Ovary (tissue), 9 donors: ENCODE results near the gene CDK4. TPM values are rescaled to one million over a fixed set of nuclear protein-coding genes. Genes with fewer than 3 reads are reported as not detected.

Experiments
- DNase-seq, 5 donors: peaks; one replicate each; pipeline ENCODE4 v3.0.0-alpha.2; 2019 to 2020
- H3K27ac ChIP-seq, 2 donors: fragments of 200-600 bp; one replicate each; pipeline versions ENCODE4 v1.5.1 to v1.8.0; 2019 to 2022
- H3K27me3 ChIP-seq: fragments of 200-600 bp; one replicate; pipeline ENCODE4 v1.8.0; 2022
- H3K36me3 ChIP-seq: fragments of 200-600 bp; sonication (generic); one replicate; pipeline ENCODE4 v1.5.1; 2019
- H3K4me1 ChIP-seq: one replicate; pipeline ENCODE4 v1.8.1; 2013; ENCODE audit warnings: mild to moderate bottlenecking, moderate library complexity; ENCODE audit not compliant: insufficient read depth
- H3K4me3 ChIP-seq: fragments of 200-600 bp; sonication (generic); one replicate; pipeline ENCODE4 v1.5.1; 2017
- H3K9me3 ChIP-seq, 2 donors: fragments of 200-600 bp in 1 of 2; sonication (generic) in 1 of 2; one replicate each; pipeline versions ENCODE4 v1.5.1 to v1.8.1; 2013 to 2019; ENCODE audit warnings: mild to moderate bottlenecking in 1 of 2, moderate library complexity in 1 of 2
- EP300 ChIP-seq: sonication (generic); formaldehyde crosslinking; IDR thresholded peaks from one replicate; pipeline ENCODE4 v1.6.1; 2017; ENCODE audit warnings: antibody characterized with exemption
- POLR2A ChIP-seq: fragments of 450-650 bp; IDR thresholded peaks from one replicate; pipeline ENCODE4 v1.6.1; 2017; ENCODE audit warnings: antibody characterized with exemption, mild to moderate bottlenecking, moderate library complexity
- WGBS, 3 donors: extraction: QIAGEN DNeasy Blood & Tissue Kit in 1 of 3; methylation state at CpG; one replicate each; pipeline versions ENCODE4 v1.1.5 to v1.1.7; 2013 to 2017; 5-methylcytosine and 5-hydroxymethylcytosine counted together
- intact Hi-C, 4 donors: fragments of 100-400 bp; cut with DNase I; formaldehyde crosslinking; loops; one replicate each; pipeline versions ENCODE4 v1.11.0 to v1.15.1; 2022 to 2023
- polyA plus RNA-seq, 2 donors: library from polyadenylated mRNA; stranded (reverse); fragments of 200-250 nt in 1 of 2; fragments of 350-450 nt in 1 of 2; fragmentation: Illumina TruSeq in 1 of 2; extraction: RNeasy Lipid Tissue Mini Kit (QIAGEN cat#74804) in 1 of 2; gene quantifications; one replicate each; pipeline ENCODE4 v1.2.3, GENCODE V29; 2013 to 2014
- total RNA-seq, 7 donors: library from RNA; depleted of rRNA in 2 of 7; stranded (reverse); fragments of >200 nt in 2 of 7; fragmentation: NEBNext Ultra II Directional in 3 of 7; extraction: Animal tissue kit (Norgen Biotek cat#: 25700) in 3 of 7; gene quantifications; one replicate each; pipeline versions ENCODE4 v1.1.0 to v1.2.4, GENCODE V29; 2016 to 2023
- TF ChIP-seq, protein P1 (sequence below), 3 donors: fragments of 450-650 bp in 2 of 3; fragments of 200-600 bp in 1 of 3; IDR thresholded peaks; one replicate each; pipeline versions ENCODE4 v1.5.1 to v1.8.0; 2016 to 2022; ENCODE audit warnings: antibody characterized with exemption in 3 of 3, mild to moderate bottlenecking in 1 of 3
- donor health status: DM: no; HTN: no; CAD: no; lungs with moderate emphysema.
- donor health status: DM: no; HTN: no; CAD: no.
- donor health status: Bipolar disorder and iron deficiency.
- donor health status: DM: yes; HTN: yes; CAD: no.
- donor health status: DM: no; HTN: no; CAD: no.
- donor health status: DM: yes; HTN: yes; CAD: no.

The CDK4 gene
- total and polyA plus RNA-seq, 9 donors, result 82.7 to 175 (median 122) TPM

DNA sequence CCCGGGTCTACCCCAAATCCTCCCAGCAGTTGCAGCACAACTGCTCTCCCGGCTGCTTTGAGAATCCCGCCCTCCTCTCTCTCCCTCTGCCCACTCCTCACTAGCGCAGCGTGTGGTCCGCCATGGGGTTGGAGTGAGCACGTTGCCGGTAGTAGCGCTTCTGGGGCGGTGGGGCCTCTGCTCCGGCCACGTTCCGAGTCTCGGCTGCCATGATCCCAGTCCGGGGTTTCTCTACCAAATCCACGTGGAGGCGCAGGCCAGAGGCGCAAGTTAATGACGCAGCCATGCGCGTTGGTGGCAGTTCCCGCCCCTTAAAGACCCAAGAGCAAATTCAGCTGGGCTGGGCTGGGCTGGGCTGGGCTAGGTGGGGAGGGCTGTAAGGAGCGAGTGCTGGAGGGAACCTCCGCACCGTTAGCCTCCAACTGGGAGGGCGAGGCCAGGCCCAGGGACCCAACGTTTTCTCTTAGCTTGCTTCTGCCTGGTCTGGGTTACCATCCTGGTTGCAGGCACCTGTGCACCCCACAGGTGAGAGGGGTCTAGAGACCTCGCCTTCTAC lies 19.8 kb upstream of the CDK4 start, which contains the start of gene METTL1:
Gene METTL1, minus strand, starts transcription at position 233 of the 556 bp plus-strand sequence. Its CDS starts 22 bp downstream, at position 211.
- 0 to 1% (median 0%) methylated on average over 28 of the region's 28 CpGs for WGBS, 3 donors
- peaks cover 4% of the 10 kb centered on the region for H3K4me1 ChIP-seq
- no peaks in the 10 kb centered on the region for H3K27me3 ChIP-seq
- no peaks in the 10 kb centered on the region for H3K36me3 ChIP-seq
- no peak for TF ChIP-seq EP300
- TF ChIP-seq POLR2A, result peak; percentile 69
- H3K27ac ChIP-seq, result peak within 1 kb of the TSS; percentile 67 to 85
- H3K9me3 ChIP-seq, result no peaks in the 10 kb centered on the region
- H3K4me3 ChIP-seq, result peak within 1 kb of the TSS; percentile 86
- intact Hi-C loops, result no loop called here
- peak; percentile 94 to 96 (median 95) for DNase-seq

DNA sequence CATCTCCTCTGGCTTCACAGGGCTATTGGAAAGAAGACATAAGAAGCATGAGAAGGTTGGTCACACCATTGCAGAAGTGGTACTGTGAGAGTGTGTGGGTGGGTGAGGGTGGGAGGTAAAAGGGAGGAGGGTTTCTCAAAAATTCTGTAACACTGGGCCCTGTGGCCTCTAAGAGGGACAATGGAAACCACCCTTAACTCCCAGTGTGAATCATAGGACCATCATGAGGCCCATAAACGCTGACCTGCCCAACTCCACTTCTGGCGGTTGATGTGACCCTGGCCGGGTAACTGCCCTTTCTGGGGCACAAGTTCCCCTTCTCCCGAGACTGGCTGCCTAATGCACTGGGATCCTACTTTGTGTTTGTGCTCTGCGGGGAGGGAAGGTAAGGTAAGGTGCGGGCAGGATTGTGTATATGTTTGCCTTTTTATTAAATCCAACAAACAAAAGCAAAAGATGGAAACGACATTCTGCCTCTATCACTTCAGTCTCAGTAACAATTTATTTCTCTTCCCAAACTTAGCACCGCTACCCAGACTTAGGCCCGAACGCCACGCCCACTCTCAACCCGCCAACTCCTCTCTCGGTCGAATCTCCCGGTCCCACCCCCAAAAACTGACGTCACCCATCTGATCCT lies 19.2 kb upstream of the CDK4 start:
- peaks cover 8% of the 10 kb centered on the region for H3K4me1 ChIP-seq
- no peaks in the 10 kb centered on the region for H3K9me3 ChIP-seq
- peak; percentile 91 to 95 (median 93) for DNase-seq
- peak overlapping the region; percentile 86 for H3K4me3 ChIP-seq
- no peaks in the 10 kb centered on the region for H3K27me3 ChIP-seq
- intact Hi-C loops, result no loop called here
- H3K27ac ChIP-seq, result peak overlapping the region; percentile 67 to 85
- WGBS, 3 donors, result 2% methylated on average over 16 of the region's 16 CpGs
- TF ChIP-seq EP300 (no peak), POLR2A (no peak)
- TF ChIP-seq, protein P1, sequence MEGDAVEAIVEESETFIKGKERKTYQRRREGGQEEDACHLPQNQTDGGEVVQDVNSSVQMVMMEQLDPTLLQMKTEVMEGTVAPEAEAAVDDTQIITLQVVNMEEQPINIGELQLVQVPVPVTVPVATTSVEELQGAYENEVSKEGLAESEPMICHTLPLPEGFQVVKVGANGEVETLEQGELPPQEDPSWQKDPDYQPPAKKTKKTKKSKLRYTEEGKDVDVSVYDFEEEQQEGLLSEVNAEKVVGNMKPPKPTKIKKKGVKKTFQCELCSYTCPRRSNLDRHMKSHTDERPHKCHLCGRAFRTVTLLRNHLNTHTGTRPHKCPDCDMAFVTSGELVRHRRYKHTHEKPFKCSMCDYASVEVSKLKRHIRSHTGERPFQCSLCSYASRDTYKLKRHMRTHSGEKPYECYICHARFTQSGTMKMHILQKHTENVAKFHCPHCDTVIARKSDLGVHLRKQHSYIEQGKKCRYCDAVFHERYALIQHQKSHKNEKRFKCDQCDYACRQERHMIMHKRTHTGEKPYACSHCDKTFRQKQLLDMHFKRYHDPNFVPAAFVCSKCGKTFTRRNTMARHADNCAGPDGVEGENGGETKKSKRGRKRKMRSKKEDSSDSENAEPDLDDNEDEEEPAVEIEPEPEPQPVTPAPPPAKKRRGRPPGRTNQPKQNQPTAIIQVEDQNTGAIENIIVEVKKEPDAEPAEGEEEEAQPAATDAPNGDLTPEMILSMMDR (IDR thresholded peaks at IDR 0.05), result no peak
- H3K36me3 ChIP-seq, result no peaks in the 10 kb centered on the region

GRCh38 chr12:57770734-57771133 lies 18.6 kb upstream of the CDK4 start:
- Histone ChIP-seq H3K36me3 (no peaks in the 10 kb centered on the region), H3K4me3 (no peak overlapping the region), H3K4me1 (peaks cover 9% of the 10 kb centered on the region), H3K27ac (peak overlapping the region in 1 of 2 donors; percentile 85), H3K27me3 (no peaks in the 10 kb centered on the region), H3K9me3 (no peaks in the 10 kb centered on the region)
- no peak for DNase-seq
- intact Hi-C loops, result no loop called here
- TF ChIP-seq EP300 (no peak), POLR2A (no peak)
- TF ChIP-seq, protein P1 (IDR thresholded peaks at IDR 0.05), result no peak
- WGBS, 3 donors, result 80 to 89% (median 83%) methylated on average over 4 of the region's 4 CpGs

DNA sequence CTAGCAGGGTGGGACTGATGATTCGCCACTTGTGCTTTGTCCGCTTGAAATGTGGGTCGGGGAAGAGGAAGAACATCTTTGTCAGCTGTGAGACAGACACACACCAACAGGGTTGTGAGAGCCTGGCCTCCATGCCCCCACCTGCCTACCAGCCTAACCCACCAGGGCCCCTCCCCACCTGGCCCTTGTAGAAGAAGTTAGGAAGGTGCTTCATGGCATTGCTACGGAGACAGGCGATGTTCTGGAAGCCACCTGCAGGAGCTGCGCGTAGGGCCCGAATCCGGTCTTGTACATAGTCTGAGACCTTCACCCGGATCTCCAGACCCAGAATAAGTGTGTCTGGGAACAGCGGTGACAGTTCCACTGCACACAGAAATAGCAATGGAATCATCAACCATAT lies 17.5 kb upstream of the CDK4 start:
- Histone ChIP-seq H3K27ac (no peak overlapping the region), H3K9me3 (no peaks in the 10 kb centered on the region), H3K4me1 (peaks cover 14% of the 10 kb centered on the region), H3K27me3 (no peaks in the 10 kb centered on the region), H3K36me3 (no peaks in the 10 kb centered on the region), H3K4me3 (no peak overlapping the region)
- WGBS, 3 donors, result 94 to 96% (median 95%) methylated on average over 11 of the region's 11 CpGs
- DNase-seq, result no peak
- TF ChIP-seq, protein P1 (IDR thresholded peaks at IDR 0.05), result no peak
- TF ChIP-seq EP300 (no peak), POLR2A (no peak)
- intact Hi-C loops, result no loop called here

DNA sequence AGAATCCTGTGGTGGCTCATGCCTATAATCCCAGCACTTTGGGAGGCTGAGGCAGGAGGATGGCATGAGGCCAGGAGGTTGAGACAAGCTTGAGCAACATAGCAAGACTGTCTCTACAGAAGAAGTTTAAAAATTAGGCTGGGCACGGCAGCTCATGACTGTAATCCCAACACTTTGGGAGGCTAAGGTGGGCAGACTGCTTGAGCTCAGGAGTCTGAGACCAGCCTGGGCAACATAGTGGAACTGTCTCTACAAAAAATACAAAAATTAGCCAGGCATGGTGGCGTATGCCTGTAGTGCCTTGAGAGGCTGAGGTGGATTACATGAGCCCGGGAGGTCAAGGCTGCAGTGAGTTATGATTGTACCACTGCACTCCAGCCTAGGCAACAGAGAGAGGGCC lies 15.8 kb upstream of the CDK4 start:
- H3K36me3 ChIP-seq, result no peaks in the 10 kb centered on the region
- no peak overlapping the region for H3K27ac ChIP-seq
- H3K4me3 ChIP-seq, result no peak overlapping the region
- TF ChIP-seq POLR2A, result no peak
- TF ChIP-seq, protein P1 (IDR thresholded peaks at IDR 0.05), result no peak
- TF ChIP-seq EP300, result no peak
- no peaks in the 10 kb centered on the region for H3K9me3 ChIP-seq
- 83 to 88% (median 87%) methylated on average over 3 of the region's 3 CpGs for WGBS, 3 donors
- peaks cover 14% of the 10 kb centered on the region for H3K4me1 ChIP-seq
- H3K27me3 ChIP-seq, result no peaks in the 10 kb centered on the region
- no peak for DNase-seq
- intact Hi-C loops, result no loop called here
